CD14-positive monocyte (primary cell): ENCODE results near the gene TYMP. TPM values are rescaled to one million over a fixed set of nuclear protein-coding genes. Genes with fewer than 3 reads are reported as not detected.

ENCODE experiments used
- DNase-seq, 3 donors: peaks; one replicate each; pipeline ENCODE4 v3.0.0-alpha.2; 2011 to 2022
- H2AFZ ChIP-seq: 2 replicates; pipeline ENCODE4 v1.6.0; 2012; ENCODE audit warnings: mild to moderate bottlenecking, low read depth, low read length, inconsistent platforms; ENCODE audit not compliant: insufficient read depth, poor library complexity, severe bottlenecking
- H3K27ac ChIP-seq, 2 donors: 1 replicate in 1 of 2; 2 replicates in 1 of 2; pipeline ENCODE4 v1.5.1; 2012 to 2013; ENCODE audit warnings: low read length in 2 of 2, control low read depth in 1 of 2, inconsistent platforms in 1 of 2, low read depth in 1 of 2, mild to moderate bottlenecking in 1 of 2
- H3K27me3 ChIP-seq, 2 donors: one replicate each; pipeline versions ENCODE4 v1.6.0 to v1.6.1; 2011 to 2013; ENCODE audit warnings: low read length in 2 of 2; ENCODE audit not compliant: control insufficient read depth in 2 of 2, insufficient read depth in 2 of 2
- H3K36me3 ChIP-seq, 2 donors: replicated peaks in 1 of 2; 1 replicate in 1 of 2; 2 replicates in 1 of 2; pipeline versions ENCODE4 v1.5.1 to v1.6.1; 2012 to 2013; ENCODE audit warnings: low read length in 2 of 2, control low read depth in 1 of 2, inconsistent platforms in 1 of 2, mild to moderate bottlenecking in 1 of 2; ENCODE audit not compliant: insufficient read depth in 2 of 2, control insufficient read depth in 1 of 2
- H3K4me1 ChIP-seq, 2 donors: 1 replicate in 1 of 2; 2 replicates in 1 of 2; pipeline versions ENCODE4 v1.5.1 to v1.6.1; 2012 to 2013; ENCODE audit warnings: low read length in 2 of 2, control low read depth in 1 of 2, inconsistent platforms in 1 of 2, mild to moderate bottlenecking in 1 of 2, moderate library complexity in 1 of 2; ENCODE audit not compliant: insufficient read depth in 2 of 2, control insufficient read depth in 1 of 2
- H3K4me2 ChIP-seq: replicated peaks from 2 replicates; pipeline ENCODE3; 2012; ENCODE audit warnings: low read length, moderate library complexity, mild to moderate bottlenecking; ENCODE audit not compliant: poor library complexity, severe bottlenecking; ENCODE audit errors: extremely low read depth
- H3K4me3 ChIP-seq, 3 experiments: fragments of 200-600 bp in 1 of 3; sonication (generic) in 1 of 3; replicated peaks in 1 of 3; 1 replicate in 2 of 3; 2 replicates in 1 of 3; pipeline ENCODE4 v1.5.1; 2011 to 2013; ENCODE audit warnings: low read length in 3 of 3, mild to moderate bottlenecking in 3 of 3, control low read depth in 2 of 3, low read depth in 2 of 3, inconsistent platforms in 1 of 3, moderate library complexity in 1 of 3
- H3K79me2 ChIP-seq: 2 replicates; pipeline ENCODE4 v1.6.0; 2012; ENCODE audit warnings: mild to moderate bottlenecking, control low read depth, inconsistent platforms, low read length, moderate library complexity; ENCODE audit not compliant: insufficient read depth
- H3K9ac ChIP-seq: 2 replicates; pipeline ENCODE4 v1.6.0; 2017; ENCODE audit warnings: low read length, mild to moderate bottlenecking; ENCODE audit not compliant: insufficient read depth, poor library complexity, severe bottlenecking
- H3K9me3 ChIP-seq, 2 donors: replicated peaks in 1 of 2; 1 replicate in 1 of 2; 2 replicates in 1 of 2; pipeline versions ENCODE4 v1.5.1 to v1.6.1; 2012 to 2013; ENCODE audit warnings: low read length in 2 of 2, control low read depth in 1 of 2; ENCODE audit not compliant: control insufficient read depth in 1 of 2, insufficient read depth in 1 of 2
- H4K20me1 ChIP-seq: 2 replicates; pipeline ENCODE4 v1.6.0; 2012; ENCODE audit warnings: mild to moderate bottlenecking, low read length, control low read depth, moderate library complexity; ENCODE audit not compliant: insufficient read depth
- H3K27ac Mint-ChIP-seq, 7 donors: one replicate each; pipeline ENCODE4 v1.8.0; 2020; ENCODE audit warnings: mild to moderate bottlenecking in 7 of 7, mixed read lengths in 7 of 7, moderate library complexity in 6 of 7, inconsistent platforms in 2 of 7
- H3K27me3 Mint-ChIP-seq, 3 donors: one replicate each; pipeline ENCODE4 v1.8.0; 2021 to 2022; ENCODE audit warnings: low read depth in 3 of 3, mild to moderate bottlenecking in 3 of 3, mixed read lengths in 3 of 3, moderate library complexity in 3 of 3, inconsistent platforms in 1 of 3
- H3K36me3 Mint-ChIP-seq, 2 donors: one replicate each; pipeline ENCODE4 v1.8.0; 2020; ENCODE audit warnings: mixed read lengths in 2 of 2, inconsistent platforms in 1 of 2, mild to moderate bottlenecking in 1 of 2
- H3K4me1 Mint-ChIP-seq: one replicate; pipeline ENCODE4 v1.8.0; 2020; ENCODE audit warnings: mild to moderate bottlenecking, mixed read lengths
- H3K4me3 Mint-ChIP-seq, 2 donors: one replicate each; pipeline ENCODE4 v1.8.0; 2020; ENCODE audit warnings: mild to moderate bottlenecking in 2 of 2, mixed read lengths in 2 of 2, moderate library complexity in 1 of 2
- H3K9me3 Mint-ChIP-seq, 7 donors: one replicate each; pipeline ENCODE4 v1.8.0; 2020 to 2022; ENCODE audit warnings: mixed read lengths in 7 of 7, mild to moderate bottlenecking in 6 of 7, moderate library complexity in 6 of 7, inconsistent platforms in 2 of 7
- CTCF ChIP-seq: fragments of 200-600 bp; IDR thresholded peaks from one replicate; pipeline ENCODE4 v1.8.0; 2022; ENCODE audit warnings: antibody characterized with exemption, mild to moderate bottlenecking
- WGBS: methylation state at CpG from one replicate; pipeline ENCODE4 v1.1.5; 2013; ENCODE audit warnings: missing lambda C conversion rate; ENCODE audit not compliant: insufficient coverage; 5-methylcytosine and 5-hydroxymethylcytosine counted together
- intact Hi-C, 2 donors: fragments of 100-400 bp; cut with micrococcal nuclease; formaldehyde crosslinking; loops; one replicate each; pipeline versions ENCODE4 v1.15.0 to v1.15.1; 2023
- polyA plus RNA-seq, 3 donors: library from polyadenylated mRNA; depleted of rRNA in 1 of 3; unstranded in 2 of 3; stranded (reverse) in 1 of 3; fragments of 300-500 nt in 2 of 3; fragments of >200 nt in 1 of 3; fragmentation: Illumina TruSeq in 2 of 3; gene quantifications; 1 replicate in 2 of 3; 2 replicates in 1 of 3; pipeline ENCODE4 v1.2.3, GENCODE V29; 2012 to 2021

TYMP gene
- polyA plus RNA-seq, 3 donors = 787 to 994 (median 955) TPM

DNA sequence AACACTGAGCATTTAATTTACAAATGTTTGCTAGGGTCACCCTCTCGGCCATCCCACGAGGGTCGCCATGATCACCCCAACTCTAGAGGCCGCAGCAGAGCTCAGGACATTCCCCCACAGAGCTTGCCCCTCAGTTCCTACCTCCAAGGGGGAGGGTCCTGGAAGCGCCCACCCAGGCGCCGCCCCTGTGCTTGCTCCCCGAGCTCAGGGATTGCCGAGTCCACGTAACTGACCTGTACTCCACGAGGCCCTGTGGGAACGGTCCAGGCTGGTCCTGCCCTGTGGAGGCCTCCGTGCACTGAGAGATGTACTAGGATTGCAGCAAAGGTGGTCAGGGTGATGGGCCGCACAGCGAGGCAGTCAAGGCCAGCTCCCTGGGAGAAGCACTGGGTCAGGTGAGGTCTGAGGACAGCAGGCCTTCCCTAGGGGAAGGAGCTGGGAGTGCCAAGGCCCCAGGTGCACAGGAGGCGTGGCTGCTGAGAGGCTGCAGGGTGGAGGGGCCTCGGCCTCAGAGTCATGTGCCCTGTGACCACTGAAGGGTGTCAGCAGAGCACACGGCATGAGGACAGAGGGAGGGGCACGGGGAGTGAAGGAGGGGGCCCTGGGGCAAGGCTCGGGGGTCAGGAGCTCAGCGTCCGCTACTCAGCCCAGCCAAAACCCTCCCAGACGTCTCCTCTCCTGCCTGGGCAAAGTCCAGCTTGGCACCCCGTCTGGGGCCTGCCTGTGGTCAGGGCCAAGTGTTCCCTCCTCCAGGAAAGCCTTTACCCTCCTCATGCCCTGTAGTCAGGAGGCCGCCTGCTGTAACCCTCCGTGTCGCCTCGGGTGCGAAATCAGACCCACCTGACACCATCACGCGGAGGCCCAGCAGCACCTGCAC, 45.6 kb downstream of the TYMP start:
- WGBS = 85% methylated on average over 24 of the region's 31 CpGs
- Histone ChIP-seq H3K27me3 (peaks cover 9 to 37% of the 10 kb centered on the region in 2 donors), H3K4me2 (no peak overlapping the region)

DNA sequence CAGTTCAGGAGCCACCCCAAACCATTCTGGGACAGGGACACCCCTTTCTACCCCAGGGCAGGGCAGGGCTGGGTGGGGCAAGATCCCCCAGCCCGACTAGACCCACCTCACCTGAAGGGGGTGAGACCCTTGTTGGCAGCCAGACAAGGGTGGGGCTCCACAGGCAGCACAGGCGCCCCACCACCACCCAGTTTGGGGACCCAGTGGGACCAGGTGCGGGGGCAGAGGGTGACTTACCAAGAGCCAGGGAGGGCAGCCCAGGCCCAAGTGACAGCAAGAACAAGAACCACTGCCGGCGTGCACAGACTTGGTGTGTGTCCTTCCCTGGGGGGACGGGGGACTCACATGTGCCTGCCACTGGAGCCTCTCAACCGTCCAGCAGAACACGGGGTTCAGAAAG, 46.3 kb downstream of the TYMP start:
- peaks cover 32 to 65% (median 36%) of the 10 kb centered on the region in 3 donors for H3K27me3 Mint-ChIP-seq
- intact Hi-C loops = no loop called here
- H3K4me3 Mint-ChIP-seq = no peak overlapping the region
- H3K4me1 Mint-ChIP-seq = peaks cover 2% of the 10 kb centered on the region
- H3K36me3 Mint-ChIP-seq = peaks cover 0 to 2% of the 10 kb centered on the region in 2 donors
- Histone ChIP-seq H3K36me3 (no peaks in the 10 kb centered on the region), H3K27me3 (peaks cover 9 to 43% of the 10 kb centered on the region in 2 donors), H2AFZ (no peak overlapping the region), H3K9ac (no peak overlapping the region), H3K4me2 (no peak overlapping the region), H3K4me1 (peaks cover 5 to 14% of the 10 kb centered on the region in 2 donors), H3K4me3 (no peak overlapping the region), H3K9me3 (no peaks in the 10 kb centered on the region), H3K79me2 (no peaks in the 10 kb centered on the region), H4K20me1 (no peaks in the 10 kb centered on the region), H3K27ac (no peak overlapping the region)
- TF ChIP-seq CTCF = no peak
- no peak overlapping the region for H3K27ac Mint-ChIP-seq
- H3K9me3 Mint-ChIP-seq = peaks cover 0 to 12% (median 6%) of the 10 kb centered on the region in 7 donors
- 100% methylated on average over 7 of the region's 8 CpGs for WGBS
- DNase-seq = no peak

More for the DNA sequence above, 45.6 kb downstream of the TYMP start:
- Mint-ChIP-seq H3K4me3 (no peak overlapping the region), H3K27me3 (peaks cover 26 to 59% (median 31%) of the 10 kb centered on the region in 3 donors), H3K9me3 (peaks cover 0 to 12% (median 6%) of the 10 kb centered on the region in 7 donors), H3K27ac (no peak overlapping the region), H3K4me1 (peaks cover 2% of the 10 kb centered on the region), H3K36me3 (peaks cover 0 to 2% of the 10 kb centered on the region in 2 donors)
- no peak for DNase-seq
- Histone ChIP-seq H2AFZ (no peak overlapping the region), H3K79me2 (no peaks in the 10 kb centered on the region), H3K9ac (no peak overlapping the region), H3K27ac (no peak overlapping the region), H3K4me1 (peaks cover 5 to 14% of the 10 kb centered on the region in 2 donors), H3K9me3 (no peaks in the 10 kb centered on the region), H3K4me3 (no peak overlapping the region), H4K20me1 (no peaks in the 10 kb centered on the region), H3K36me3 (no peaks in the 10 kb centered on the region)
- intact Hi-C loops = no loop called here
- TF ChIP-seq CTCF = no peak
